Keratinocyte (primary cell): Measurements from ENCODE around the gene CUEDC1. TPM values are rescaled to one million over a fixed set of nuclear protein-coding genes. Genes with fewer than 3 reads are reported as not detected.

Source experiments
- DNase-seq: peaks from one replicate; pipeline ENCODE4 v3.0.0-alpha.2; 2011; ENCODE audit warnings: low read depth, missing footprints, low spot score
- FAIRE-seq: peaks from 2 replicates; lab custom pipeline; 2011; peaks lifted over from hg19 to GRCh38; lab: Jason Lieb, UNC
- H2AFZ ChIP-seq: 2 replicates; pipeline ENCODE4 v1.6.0; 2012; ENCODE audit warnings: low read length, control low read depth, inconsistent platforms; ENCODE audit not compliant: control insufficient read depth
- H3K27ac ChIP-seq: 2 replicates; pipeline ENCODE4 v1.5.1; 2011; ENCODE audit warnings: low read length; ENCODE audit not compliant: control insufficient read depth, insufficient read depth
- H3K27me3 ChIP-seq: 3 replicates; pipeline ENCODE4 v1.6.0; 2011; ENCODE audit warnings: low read length; ENCODE audit not compliant: control insufficient read depth, insufficient read depth; ENCODE audit errors: extremely low read depth
- H3K36me3 ChIP-seq, 2 experiments: 2 replicates in 1 of 2; 3 replicates in 1 of 2; pipeline ENCODE4 v1.5.1; 2011; ENCODE audit warnings: low read length in 2 of 2, mild to moderate bottlenecking in 1 of 2; ENCODE audit not compliant: control insufficient read depth in 2 of 2, insufficient read depth in 2 of 2; ENCODE audit errors: extremely low read depth in 1 of 2
- H3K4me1 ChIP-seq: 3 replicates; pipeline ENCODE4 v1.5.1; 2011; ENCODE audit warnings: low read length; ENCODE audit not compliant: control insufficient read depth, insufficient read depth; ENCODE audit errors: extremely low read depth
- H3K4me2 ChIP-seq: 3 replicates; pipeline ENCODE4 v1.6.0; 2011; ENCODE audit warnings: low read depth, low read length; ENCODE audit not compliant: control insufficient read depth, insufficient read depth; ENCODE audit errors: extremely low read depth
- H3K4me3 ChIP-seq, 3 experiments: fragments of 200-600 bp in 1 of 3; sonication (generic) in 1 of 3; 2 replicates in 2 of 3; 3 replicates in 1 of 3; pipeline ENCODE4 v1.5.1; 2011 to 2016; ENCODE audit warnings: low read length in 3 of 3, mild to moderate bottlenecking in 3 of 3, control low read depth in 2 of 3, inconsistent platforms in 1 of 3, low read depth in 1 of 3, mixed read lengths in 1 of 3, mixed run types in 1 of 3, moderate library complexity in 1 of 3; ENCODE audit not compliant: control insufficient read depth in 2 of 3, insufficient read depth in 2 of 3; ENCODE audit errors: extremely low read depth in 1 of 3
- H3K79me2 ChIP-seq: 2 replicates; pipeline ENCODE4 v1.6.0; 2012; ENCODE audit warnings: low read length; ENCODE audit not compliant: control insufficient read depth, insufficient read depth
- H3K9ac ChIP-seq: 3 replicates; pipeline ENCODE4 v1.6.0; 2011; ENCODE audit warnings: low read length; ENCODE audit not compliant: control insufficient read depth, insufficient read depth; ENCODE audit errors: extremely low read depth
- H3K9me1 ChIP-seq: 3 replicates; pipeline ENCODE4 v1.6.0; 2011; ENCODE audit warnings: low read length; ENCODE audit not compliant: control insufficient read depth, insufficient read depth; ENCODE audit errors: extremely low read depth
- H3K9me3 ChIP-seq: 2 replicates; pipeline ENCODE4 v1.5.1; 2012; ENCODE audit warnings: low read depth, low read length; ENCODE audit not compliant: control insufficient read depth
- H4K20me1 ChIP-seq: 3 replicates; pipeline ENCODE4 v1.6.0; 2011; ENCODE audit warnings: low read length; ENCODE audit not compliant: control insufficient read depth, insufficient read depth; ENCODE audit errors: extremely low read depth
- EZH2 ChIP-seq: IDR thresholded peaks from one replicate; pipeline ENCODE4 v1.6.1; 2012; ENCODE audit warnings: inconsistent platforms, mild to moderate bottlenecking, low read length, moderate library complexity
- dilution Hi-C: fragments of 300-500 bp; cut with MboI; formaldehyde crosslinking; loops from one replicate; pipeline ENCODE4 v1.7.0; 2020; ENCODE audit warnings: low sequenced_read_pairs; ENCODE audit not compliant: extremely low pct_ligation_motif_present
- polyA plus RNA-seq, 5 experiments: library from polyadenylated mRNA; depleted of rRNA in 3 of 5; stranded (reverse) in 3 of 5; stranded (forward) in 1 of 5; unstranded in 1 of 5; fragments of >200 nt; gene quantifications; 1 replicate in 1 of 5; 2 replicates in 3 of 5; 3 replicates in 1 of 5; pipeline versions ENCODE4 v1.2.1 to v1.2.3, GENCODE V29; 2011 to 2012; ENCODE audit warnings: missing spikeins in 2 of 5, low read depth in 1 of 5, low replicate concordance in 1 of 5
- TF ChIP-seq, protein P1 (sequence below), 3 experiments: IDR thresholded peaks in 1 of 3; conservative IDR thresholded peaks in 1 of 3; optimal IDR thresholded peaks in 1 of 3; 2 replicates in 2 of 3; 3 replicates in 1 of 3; pipeline versions ENCODE3 to v1.5.1; 2011; ENCODE audit warnings: low read length in 3 of 3, mild to moderate bottlenecking in 3 of 3, moderate library complexity in 2 of 3, control low read depth in 1 of 3, inconsistent platforms in 1 of 3; ENCODE audit not compliant: insufficient read depth in 2 of 3; ENCODE audit errors: extremely low read depth in 1 of 3

Gene CUEDC1
- polyA plus RNA-seq, 1 donor (not counting 4 experiments of a cell fraction or from before 2014, with no cell fraction given), result 12.9 TPM

DNA sequence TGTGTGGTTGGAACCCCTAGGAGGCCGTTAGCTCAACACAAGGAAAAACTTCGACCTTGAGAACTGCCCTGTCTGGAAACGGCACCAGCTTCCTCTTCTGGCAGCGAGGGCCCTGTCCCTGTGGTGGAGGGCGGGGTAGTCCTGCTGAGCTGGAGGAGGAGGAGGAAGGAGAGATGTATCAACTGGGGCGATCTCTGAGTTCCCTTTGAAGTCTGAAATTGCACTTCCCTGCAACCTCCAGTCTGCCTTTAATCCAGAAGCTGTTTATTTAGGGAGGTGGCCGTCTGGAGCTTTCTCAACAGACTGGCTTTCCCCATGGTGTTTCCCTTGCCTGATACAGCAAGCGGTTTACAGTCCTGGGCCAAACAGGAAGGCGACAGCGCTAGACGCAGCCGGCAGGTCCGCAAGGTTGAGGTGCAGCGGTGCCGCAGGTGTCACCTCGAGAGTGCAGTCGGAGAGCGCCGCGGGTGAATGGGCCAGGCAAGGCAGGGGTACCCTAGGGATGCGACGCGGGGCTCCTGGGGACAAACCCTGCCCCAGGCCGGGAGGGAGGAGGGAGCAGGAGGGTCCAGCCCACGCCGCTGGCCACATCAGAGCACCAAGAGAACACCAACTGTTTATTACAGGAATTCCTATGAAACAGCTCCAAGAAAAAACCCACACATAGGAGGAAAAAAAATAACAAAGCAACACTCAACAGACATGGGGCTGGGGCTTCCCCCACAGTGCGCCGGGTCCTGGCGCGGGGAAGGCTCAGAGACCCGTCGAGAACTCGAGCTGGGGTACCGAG, 94.0 kb downstream of the CUEDC1 start:
- Histone ChIP-seq H3K9me3 (no peaks in the 10 kb centered on the region), H3K9ac (peak overlapping the region; percentile 33), H3K4me1 (peaks cover 18% of the 10 kb centered on the region), H3K4me3 (peak overlapping the region in 1 of 3 experiments; percentile 51), H4K20me1 (no peaks in the 10 kb centered on the region), H3K36me3 (peaks cover 2 to 3% of the 10 kb centered on the region in 2 experiments), H3K79me2 (no peaks in the 10 kb centered on the region), H3K9me1 (no peaks in the 10 kb centered on the region), H3K4me2 (peak overlapping the region; percentile 80), H2AFZ (peak overlapping the region; percentile 16), H3K27ac (no peak overlapping the region), H3K27me3 (no peaks in the 10 kb centered on the region)
- TF ChIP-seq, protein P1, sequence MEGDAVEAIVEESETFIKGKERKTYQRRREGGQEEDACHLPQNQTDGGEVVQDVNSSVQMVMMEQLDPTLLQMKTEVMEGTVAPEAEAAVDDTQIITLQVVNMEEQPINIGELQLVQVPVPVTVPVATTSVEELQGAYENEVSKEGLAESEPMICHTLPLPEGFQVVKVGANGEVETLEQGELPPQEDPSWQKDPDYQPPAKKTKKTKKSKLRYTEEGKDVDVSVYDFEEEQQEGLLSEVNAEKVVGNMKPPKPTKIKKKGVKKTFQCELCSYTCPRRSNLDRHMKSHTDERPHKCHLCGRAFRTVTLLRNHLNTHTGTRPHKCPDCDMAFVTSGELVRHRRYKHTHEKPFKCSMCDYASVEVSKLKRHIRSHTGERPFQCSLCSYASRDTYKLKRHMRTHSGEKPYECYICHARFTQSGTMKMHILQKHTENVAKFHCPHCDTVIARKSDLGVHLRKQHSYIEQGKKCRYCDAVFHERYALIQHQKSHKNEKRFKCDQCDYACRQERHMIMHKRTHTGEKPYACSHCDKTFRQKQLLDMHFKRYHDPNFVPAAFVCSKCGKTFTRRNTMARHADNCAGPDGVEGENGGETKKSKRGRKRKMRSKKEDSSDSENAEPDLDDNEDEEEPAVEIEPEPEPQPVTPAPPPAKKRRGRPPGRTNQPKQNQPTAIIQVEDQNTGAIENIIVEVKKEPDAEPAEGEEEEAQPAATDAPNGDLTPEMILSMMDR (optimal IDR thresholded peaks at IDR 0.05 in 1 of 3, IDR thresholded peaks at IDR 0.05 in 1 of 3, conservative IDR thresholded peaks at IDR 0.05 in 1 of 3; ENCODE audit: extremely low read depth in 1 of 3, insufficient read depth in 2 of 3, low read length in 3 of 3), result no peak
- no peak for TF ChIP-seq EZH2
- DNase-seq (no peak), FAIRE-seq (no peak)
- dilution Hi-C loops, result no loop called here

DNA sequence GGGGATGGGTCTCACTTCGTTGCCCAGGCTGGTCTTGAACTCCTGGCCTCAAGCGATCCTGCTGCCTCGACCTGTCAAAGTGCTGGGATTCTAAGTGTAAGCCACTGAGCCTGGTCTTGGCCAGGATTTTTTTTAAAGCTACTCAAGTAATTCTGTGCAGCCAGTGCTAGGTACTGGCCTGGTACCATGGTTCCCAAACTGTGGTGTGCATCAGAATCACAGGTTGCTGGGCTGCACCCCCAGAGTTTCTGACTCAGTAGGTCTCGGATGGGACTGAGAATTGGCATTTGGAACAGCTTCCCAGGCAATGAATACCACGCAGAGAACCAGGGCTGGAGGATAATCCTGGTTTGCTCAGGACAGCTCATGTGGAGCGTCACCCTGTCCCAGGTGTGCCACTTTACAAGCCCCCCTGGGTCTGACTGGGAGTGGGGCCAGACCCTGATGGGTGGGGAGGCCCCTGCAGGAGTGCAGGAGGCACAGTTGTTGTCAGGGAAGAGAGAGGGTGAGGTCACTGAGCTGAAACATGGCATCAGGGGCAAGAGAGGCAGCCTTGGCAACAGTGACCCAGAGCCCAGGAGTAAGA, 94.7 kb downstream of the CUEDC1 start:
- Histone ChIP-seq H3K9ac (no peak overlapping the region), H3K9me1 (no peaks in the 10 kb centered on the region), H3K9me3 (no peaks in the 10 kb centered on the region), H2AFZ (no peak overlapping the region), H3K4me1 (peaks cover 18% of the 10 kb centered on the region), H3K36me3 (peaks cover 0 to 1% of the 10 kb centered on the region in 2 experiments), H3K4me2 (peak overlapping the region; percentile 80), H4K20me1 (no peaks in the 10 kb centered on the region), H3K4me3 (no peak overlapping the region), H3K27ac (no peak overlapping the region), H3K27me3 (no peaks in the 10 kb centered on the region), H3K79me2 (no peaks in the 10 kb centered on the region)
- dilution Hi-C loops, result no loop called here
- DNase-seq, result no peak
- FAIRE-seq, result no peak
- no peak for TF ChIP-seq EZH2
- TF ChIP-seq, protein P1 (optimal IDR thresholded peaks at IDR 0.05 in 1 of 3, IDR thresholded peaks at IDR 0.05 in 1 of 3, conservative IDR thresholded peaks at IDR 0.05 in 1 of 3; ENCODE audit: extremely low read depth in 1 of 3, insufficient read depth in 2 of 3, low read length in 3 of 3), result no peak
